Adrenal gland (tissue), 5 donors: ENCODE results near the gene FCAMR.

Experiments used
- POLR2A ChIP-seq, 2 donors: fragments of 450-650 bp; IDR thresholded peaks; one replicate each; pipeline ENCODE4 v1.6.1; 2017; ENCODE audit warnings: antibody characterized with exemption in 2 of 2, mild to moderate bottlenecking in 2 of 2, moderate library complexity in 1 of 2
- TF ChIP-seq, protein P1 (sequence below), 6 experiments: fragments of 450-650 bp in 4 of 6; fragments of 200-600 bp in 2 of 6; sonication (generic) in 1 of 6; IDR thresholded peaks; 1 replicate in 5 of 6; 2 replicates in 1 of 6; pipeline versions ENCODE4 v1.5.1 to v1.8.0; 2016 to 2021; ENCODE audit warnings: antibody characterized with exemption in 6 of 6, mild to moderate bottlenecking in 2 of 6, moderate library complexity in 1 of 6
- donor health status: DM: no; HTN: no; CAD: no.

DNA sequence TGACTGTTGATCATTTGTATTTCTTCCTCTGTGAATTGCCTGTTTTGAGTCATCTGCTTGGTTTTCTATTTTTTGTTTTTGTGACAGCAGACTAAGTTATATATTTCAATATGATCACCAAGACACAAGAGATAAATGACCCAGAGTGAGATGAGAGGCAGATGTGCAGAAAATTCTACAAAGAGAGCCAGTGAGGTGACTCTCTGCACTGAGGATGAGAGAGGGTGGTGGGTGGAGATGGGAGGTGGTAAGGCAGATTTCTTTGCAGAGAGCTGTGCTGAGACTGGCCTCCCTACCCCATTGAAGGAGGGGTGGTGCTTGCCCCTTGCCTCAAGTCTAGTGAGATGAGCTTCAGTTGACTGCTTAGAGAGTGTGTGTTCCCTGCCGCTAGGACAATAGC is 17.6 kb upstream of the FCAMR start:
- TF ChIP-seq POLR2A (IDR thresholded peaks at IDR 0.05) = no peak
- TF ChIP-seq, protein P1, sequence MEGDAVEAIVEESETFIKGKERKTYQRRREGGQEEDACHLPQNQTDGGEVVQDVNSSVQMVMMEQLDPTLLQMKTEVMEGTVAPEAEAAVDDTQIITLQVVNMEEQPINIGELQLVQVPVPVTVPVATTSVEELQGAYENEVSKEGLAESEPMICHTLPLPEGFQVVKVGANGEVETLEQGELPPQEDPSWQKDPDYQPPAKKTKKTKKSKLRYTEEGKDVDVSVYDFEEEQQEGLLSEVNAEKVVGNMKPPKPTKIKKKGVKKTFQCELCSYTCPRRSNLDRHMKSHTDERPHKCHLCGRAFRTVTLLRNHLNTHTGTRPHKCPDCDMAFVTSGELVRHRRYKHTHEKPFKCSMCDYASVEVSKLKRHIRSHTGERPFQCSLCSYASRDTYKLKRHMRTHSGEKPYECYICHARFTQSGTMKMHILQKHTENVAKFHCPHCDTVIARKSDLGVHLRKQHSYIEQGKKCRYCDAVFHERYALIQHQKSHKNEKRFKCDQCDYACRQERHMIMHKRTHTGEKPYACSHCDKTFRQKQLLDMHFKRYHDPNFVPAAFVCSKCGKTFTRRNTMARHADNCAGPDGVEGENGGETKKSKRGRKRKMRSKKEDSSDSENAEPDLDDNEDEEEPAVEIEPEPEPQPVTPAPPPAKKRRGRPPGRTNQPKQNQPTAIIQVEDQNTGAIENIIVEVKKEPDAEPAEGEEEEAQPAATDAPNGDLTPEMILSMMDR (IDR thresholded peaks at IDR 0.05) = no peak
